Uterus (tissue), 2 donors: ENCODE results near the gene ADAMTS9.

ENCODE experiments used
- POLR2A ChIP-seq, 2 donors: fragments of 450-650 bp; IDR thresholded peaks; one replicate each; pipeline ENCODE4 v1.6.1; 2016; ENCODE audit warnings: antibody characterized with exemption in 2 of 2, mild to moderate bottlenecking in 1 of 2, moderate library complexity in 1 of 2
- TF ChIP-seq, protein P1 (sequence below), 4 experiments: fragments of 200-600 bp in 2 of 4; fragments of 450-650 bp in 2 of 4; sonication (generic) in 2 of 4; IDR thresholded peaks; one replicate each; pipeline ENCODE4 v1.5.1; 2016 to 2019; ENCODE audit warnings: antibody characterized with exemption in 4 of 4, mild to moderate bottlenecking in 2 of 4, moderate library complexity in 1 of 4

DNA sequence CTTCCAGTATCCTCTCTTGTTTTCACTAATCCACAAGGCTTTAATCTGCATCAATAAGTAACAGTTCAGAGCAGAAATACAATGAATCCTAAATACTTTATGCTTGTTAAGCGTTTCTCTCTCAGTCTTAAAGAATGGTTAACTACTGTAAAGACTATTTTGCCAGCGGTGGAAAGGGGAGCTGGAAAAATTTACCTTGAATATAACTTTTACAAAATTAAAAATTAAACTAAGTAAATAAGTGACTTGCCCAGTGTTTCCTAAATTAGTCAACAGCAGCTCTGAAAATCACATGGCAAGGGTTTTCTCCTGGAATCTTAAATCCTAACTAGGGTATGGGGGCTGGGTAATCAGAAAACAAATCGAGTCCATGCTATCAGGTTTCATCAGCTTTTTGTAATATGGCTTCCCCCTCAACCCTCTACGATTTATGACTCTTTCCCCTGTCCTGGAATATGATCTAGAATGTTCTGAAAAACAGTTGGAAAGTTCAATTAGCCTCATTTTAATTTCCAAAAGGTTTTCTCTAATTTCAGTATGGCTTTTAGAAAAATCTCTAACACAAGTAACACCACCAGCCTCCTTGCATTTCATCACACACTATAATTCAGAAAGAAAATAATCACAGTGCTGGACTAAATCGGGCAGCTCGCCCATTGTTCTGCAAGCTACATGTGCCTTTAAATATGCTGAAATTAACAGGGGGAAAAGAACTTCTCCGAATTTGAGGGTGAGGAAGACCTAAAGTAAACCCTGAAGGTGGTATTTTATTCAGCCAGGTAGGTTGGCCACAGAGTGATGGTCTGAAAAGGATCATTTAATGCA lies 133.5 kb downstream of the ADAMTS9 start:
- TF ChIP-seq, protein P1, sequence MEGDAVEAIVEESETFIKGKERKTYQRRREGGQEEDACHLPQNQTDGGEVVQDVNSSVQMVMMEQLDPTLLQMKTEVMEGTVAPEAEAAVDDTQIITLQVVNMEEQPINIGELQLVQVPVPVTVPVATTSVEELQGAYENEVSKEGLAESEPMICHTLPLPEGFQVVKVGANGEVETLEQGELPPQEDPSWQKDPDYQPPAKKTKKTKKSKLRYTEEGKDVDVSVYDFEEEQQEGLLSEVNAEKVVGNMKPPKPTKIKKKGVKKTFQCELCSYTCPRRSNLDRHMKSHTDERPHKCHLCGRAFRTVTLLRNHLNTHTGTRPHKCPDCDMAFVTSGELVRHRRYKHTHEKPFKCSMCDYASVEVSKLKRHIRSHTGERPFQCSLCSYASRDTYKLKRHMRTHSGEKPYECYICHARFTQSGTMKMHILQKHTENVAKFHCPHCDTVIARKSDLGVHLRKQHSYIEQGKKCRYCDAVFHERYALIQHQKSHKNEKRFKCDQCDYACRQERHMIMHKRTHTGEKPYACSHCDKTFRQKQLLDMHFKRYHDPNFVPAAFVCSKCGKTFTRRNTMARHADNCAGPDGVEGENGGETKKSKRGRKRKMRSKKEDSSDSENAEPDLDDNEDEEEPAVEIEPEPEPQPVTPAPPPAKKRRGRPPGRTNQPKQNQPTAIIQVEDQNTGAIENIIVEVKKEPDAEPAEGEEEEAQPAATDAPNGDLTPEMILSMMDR (IDR thresholded peaks at IDR 0.05): no peak
- no peak for TF ChIP-seq POLR2A (IDR thresholded peaks at IDR 0.05)
